ENCODE data around the gene COMMD6. TPM values are rescaled to one million over a fixed set of nuclear protein-coding genes. Genes with fewer than 3 reads are reported as not detected.
A peak's percentile ranks its signal among the peaks of the same experiment; 100 is the strongest.

Gene COMMD6
- total and polyA plus RNA-seq, 2 of the 13 experiments (the other 11 are each of a cell fraction or from before 2014, with no cell fraction given), result 97.0 to 164 TPM

DNA sequence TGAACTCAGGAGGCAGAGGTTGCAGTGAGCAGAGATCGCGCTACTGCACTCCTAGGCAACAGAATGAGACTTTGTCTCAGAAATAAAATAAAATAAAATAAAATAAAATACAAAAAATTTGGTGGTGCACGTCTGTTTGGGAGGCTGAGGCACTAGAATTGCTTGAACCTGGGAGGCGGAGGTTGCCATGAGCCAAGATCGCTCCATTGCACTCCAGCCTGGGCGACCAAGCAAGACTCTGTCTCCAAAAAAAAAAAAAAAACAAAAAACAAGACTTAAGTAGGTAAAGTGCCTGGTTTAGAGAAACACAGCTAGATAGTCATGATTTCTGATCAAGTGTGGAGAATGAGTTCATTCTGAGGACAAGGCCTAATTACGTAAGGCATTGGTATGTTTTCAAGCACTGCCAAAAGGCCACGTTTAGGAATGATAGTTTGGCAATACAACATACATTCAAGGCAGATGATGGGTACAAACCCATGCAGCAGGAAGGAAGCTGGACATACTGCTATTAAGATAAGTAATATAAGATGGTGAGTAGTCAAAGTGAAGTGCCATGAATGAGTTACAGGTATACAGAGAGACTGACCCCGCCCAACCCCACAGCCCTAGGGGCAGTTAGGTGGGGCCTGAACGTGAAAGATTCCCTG, 7.2 kb upstream of the COMMD6 start:
- Histone ChIP-seq H3K4me2 (ENCODE audit: low read depth, low read length) (no peak overlapping the region), H3K4me1 (ENCODE audit: insufficient read depth, low read length) (peaks cover 49% of the 10 kb centered on the region), H4K20me1 (ENCODE audit: insufficient read depth, low read length) (no peaks in the 10 kb centered on the region), H3K79me2 (ENCODE audit: insufficient read depth, low read length) (peaks cover 1% of the 10 kb centered on the region), H3K9ac (ENCODE audit: insufficient read depth, low read depth, low read length) (no peak overlapping the region), H3K27me3 (ENCODE audit: control insufficient read depth in 1 of 2, insufficient read depth in 2 of 2, low read length in 2 of 2) (no peaks in the 10 kb centered on the region; a peak in 1 of 5 replicates), H3K36me3 (replicated peaks in 1 of 2; ENCODE audit: control insufficient read depth in 1 of 2, insufficient read depth in 2 of 2, low read length in 2 of 2) (no peaks in the 10 kb centered on the region), H3K4me3 (replicated peaks in 1 of 3; ENCODE audit: insufficient read depth in 1 of 3, low read depth in 2 of 3, low read length in 3 of 3) (no peak overlapping the region), H3K9me3 (ENCODE audit: low read length) (no peaks in the 10 kb centered on the region), H2AFZ (ENCODE audit: low read length) (no peak overlapping the region), H3K27ac (ENCODE audit: extremely low read length, insufficient read depth, low read length) (no peak overlapping the region)
- ChIA-PET CTCF (ENCODE audit: low intra/inter-chr PET ratio, low total read pairs) (no interaction called here), POLR2A (interaction anchor here (0.7 kb wide), 1 partner anchor 124 kb away, joined by 3 read pairs; no protein-coding TSS in a partner anchor)
- peak; percentile 78 for DNase-seq (ENCODE audit: low spot score)
- ATAC-seq, result no peak
- WGBS (ENCODE audit: low lambda C conversion rate), result 73% methylated on average over 10 of the region's 10 CpGs
- in situ Hi-C loops (cut with HindIII; ENCODE audit: extremely low pct_ligation_motif_present, low pct_unique_long_range_greater_than_20kb) (loop anchor here (5.0 to 10.0 kb wide), 2 partner anchors 58 to 170 kb away; no protein-coding TSS in a partner anchor), intact Hi-C loops (cut with micrococcal nuclease; ENCODE audit: unreplicated experiment) (loop anchor here (5.0 kb wide), 2 partner anchors 188 to 243 kb away; no protein-coding TSS in a partner anchor)
- no peak for FAIRE-seq
- BruUV-seq (replicated peaks), result no TSS peak
- TF ChIP-seq HNF4A (CRISPR knock-in tag; IDR thresholded peaks at IDR 0.05) (0 out of 2 replicates have a peak, but pooled peaks have one; percentile 8), ZNF746 (CRISPR knock-in tag; IDR thresholded peaks at IDR 0.05) (no peak), ZNF605 (CRISPR knock-in tag; IDR thresholded peaks at IDR 0.05) (no peak), ZNF562 (CRISPR knock-in tag; IDR thresholded peaks at IDR 0.05; ENCODE audit: borderline replicate concordance) (no peak), MTA3 (CRISPR knock-in tag; IDR thresholded peaks at IDR 0.05) (no peak), GLI4 (CRISPR knock-in tag; IDR thresholded peaks at IDR 0.05; ENCODE audit: borderline replicate concordance) (no peak), IKZF1 (IDR thresholded peaks at IDR 0.05) (no peak), SMC3 (IDR thresholded peaks at IDR 0.05; ENCODE audit: low read length) (no peak), SP2 (CRISPR knock-in tag; IDR thresholded peaks at IDR 0.05) (no peak), CENPT (CRISPR knock-in tag; IDR thresholded peaks at IDR 0.05; ENCODE audit: low read depth) (no peak), RFXAP (CRISPR knock-in tag; IDR thresholded peaks at IDR 0.05; ENCODE audit: borderline replicate concordance) (no peak), RARA (CRISPR knock-in tag; IDR thresholded peaks at IDR 0.05) (peak; percentile 91), HNRNPK (IDR thresholded peaks at IDR 0.05; ENCODE audit: low read depth, low read length, poor library complexity, severe bottlenecking) (no peak), ZNF616 (CRISPR knock-in tag; IDR thresholded peaks at IDR 0.05; ENCODE audit: low read depth) (no peak), ZNF644 (CRISPR knock-in tag; IDR thresholded peaks at IDR 0.05; ENCODE audit: low read depth) (no peak), CEBPG (CRISPR knock-in tag; IDR thresholded peaks at IDR 0.05) (peak; percentile 59), HNRNPUL1 (IDR thresholded peaks at IDR 0.05; ENCODE audit: low read depth, low read length) (no peak), KDM3A (CRISPR knock-in tag; IDR thresholded peaks at IDR 0.05; ENCODE audit: low read depth) (no peak), TOE1 (CRISPR knock-in tag; IDR thresholded peaks at IDR 0.05) (no peak), SP4 (CRISPR knock-in tag; IDR thresholded peaks at IDR 0.05) (no peak), SUZ12 (IDR thresholded peaks at IDR 0.05; ENCODE audit: low read depth, low read length) (no peak), ZSCAN22 (CRISPR knock-in tag; IDR thresholded peaks at IDR 0.05) (no peak), PRMT3 (CRISPR knock-in tag; IDR thresholded peaks at IDR 0.05; ENCODE audit: borderline replicate concordance, low read depth) (no peak), CHCHD3 (CRISPR knock-in tag; IDR thresholded peaks at IDR 0.05) (no peak), BRD4 (CRISPR knock-in tag; IDR thresholded peaks at IDR 0.05) (no peak)
- TF ChIP-seq, protein P1, sequence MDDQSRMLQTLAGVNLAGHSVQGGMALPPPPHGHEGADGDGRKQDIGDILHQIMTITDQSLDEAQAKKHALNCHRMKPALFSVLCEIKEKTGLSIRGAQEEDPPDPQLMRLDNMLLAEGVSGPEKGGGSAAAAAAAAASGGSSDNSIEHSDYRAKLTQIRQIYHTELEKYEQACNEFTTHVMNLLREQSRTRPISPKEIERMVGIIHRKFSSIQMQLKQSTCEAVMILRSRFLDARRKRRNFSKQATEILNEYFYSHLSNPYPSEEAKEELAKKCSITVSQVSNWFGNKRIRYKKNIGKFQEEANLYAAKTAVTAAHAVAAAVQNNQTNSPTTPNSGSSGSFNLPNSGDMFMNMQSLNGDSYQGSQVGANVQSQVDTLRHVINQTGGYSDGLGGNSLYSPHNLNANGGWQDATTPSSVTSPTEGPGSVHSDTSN (CRISPR knock-in tag; IDR thresholded peaks at IDR 0.05; ENCODE audit: borderline replicate concordance), result no peak
- TF ChIP-seq, protein P2, sequence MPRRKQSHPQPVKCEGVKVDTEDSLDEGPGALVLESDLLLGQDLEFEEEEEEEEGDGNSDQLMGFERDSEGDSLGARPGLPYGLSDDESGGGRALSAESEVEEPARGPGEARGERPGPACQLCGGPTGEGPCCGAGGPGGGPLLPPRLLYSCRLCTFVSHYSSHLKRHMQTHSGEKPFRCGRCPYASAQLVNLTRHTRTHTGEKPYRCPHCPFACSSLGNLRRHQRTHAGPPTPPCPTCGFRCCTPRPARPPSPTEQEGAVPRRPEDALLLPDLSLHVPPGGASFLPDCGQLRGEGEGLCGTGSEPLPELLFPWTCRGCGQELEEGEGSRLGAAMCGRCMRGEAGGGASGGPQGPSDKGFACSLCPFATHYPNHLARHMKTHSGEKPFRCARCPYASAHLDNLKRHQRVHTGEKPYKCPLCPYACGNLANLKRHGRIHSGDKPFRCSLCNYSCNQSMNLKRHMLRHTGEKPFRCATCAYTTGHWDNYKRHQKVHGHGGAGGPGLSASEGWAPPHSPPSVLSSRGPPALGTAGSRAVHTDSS (CRISPR knock-in tag; conservative IDR thresholded peaks at IDR 0.05), result no peak

Data from HepG2 (cell line).